Gastrocnemius medialis (tissue), 4 donors: ENCODE measurements around the gene EVA1C. TPM values are rescaled to one million over a fixed set of nuclear protein-coding genes. Genes with fewer than 3 reads are reported as not detected.

Experiments used
- ATAC-seq, 2 donors: fragments of 150-250 bp; one replicate each; pipeline ENCODE4 v1.9.1; 2016
- DNase-seq, 2 donors: peaks; one replicate each; pipeline ENCODE4 v3.0.0-alpha.2; 2019
- H3K27ac ChIP-seq, 4 donors: fragments of 200-600 bp; sonication (generic); 1 replicate in 1 of 4; 2 replicates in 3 of 4; pipeline ENCODE4 v1.5.1; 2016 to 2018; ENCODE audit warnings: mild to moderate bottlenecking in 2 of 4, moderate library complexity in 1 of 4
- H3K27me3 ChIP-seq, 3 donors: fragments of 200-600 bp; sonication (generic) in 2 of 3; 1 replicate in 1 of 3; 2 replicates in 2 of 3; pipeline versions ENCODE4 v1.5.1 to v1.6.0; 2016 to 2019; ENCODE audit warnings: mild to moderate bottlenecking in 1 of 3, moderate library complexity in 1 of 3
- H3K36me3 ChIP-seq, 2 donors: fragments of 200-600 bp; sonication (generic) in 1 of 2; one replicate each; pipeline ENCODE4 v1.5.1; 2017 to 2018
- H3K4me1 ChIP-seq, 2 donors: fragments of 200-600 bp; sonication (generic) in 1 of 2; one replicate each; pipeline ENCODE4 v1.5.1; 2016 to 2017; ENCODE audit warnings: mild to moderate bottlenecking in 2 of 2
- H3K4me3 ChIP-seq, 4 donors: fragments of 200-600 bp; sonication (generic) in 3 of 4; 1 replicate in 1 of 4; 2 replicates in 3 of 4; pipeline ENCODE4 v1.5.1; 2016 to 2019; ENCODE audit warnings: mild to moderate bottlenecking in 2 of 4
- H3K9me3 ChIP-seq, 3 donors: fragments of 200-600 bp; sonication (generic) in 2 of 3; 1 replicate in 1 of 3; 2 replicates in 2 of 3; pipeline ENCODE4 v1.5.1; 2016 to 2019
- CTCF ChIP-seq, 5 experiments: fragments of 450-650 bp in 3 of 5; fragments of 200-600 bp in 2 of 5; sonication (generic) in 2 of 5; IDR thresholded peaks in 4 of 5; conservative IDR thresholded peaks in 1 of 5; 1 replicate in 4 of 5; 2 replicates in 1 of 5; pipeline ENCODE4 v1.5.1; 2016 to 2019; ENCODE audit warnings: antibody characterized with exemption in 5 of 5, mild to moderate bottlenecking in 3 of 5, moderate library complexity in 3 of 5
- POLR2A ChIP-seq, 2 donors: fragments of 450-650 bp; IDR thresholded peaks; one replicate each; pipeline ENCODE4 v1.6.1; 2017; ENCODE audit warnings: antibody characterized with exemption in 2 of 2, mild to moderate bottlenecking in 2 of 2, moderate library complexity in 2 of 2
- in situ Hi-C, 4 donors: fragments of 200-750 bp; cut with MboI; loops; one replicate each; pipeline versions ENCODE4 v1.15.0 to v1.8.0; 2017; ENCODE audit warnings: low sequenced_read_pairs in 4 of 4
- intact Hi-C: fragments of 100-400 bp; cut with DNase I; formaldehyde crosslinking; loops from one replicate; pipeline ENCODE4 v1.15.1; 2023; ENCODE audit warnings: low total_unique reads
- total RNA-seq, 4 donors: library from RNA; depleted of rRNA; stranded (reverse); fragments of >200 nt; gene quantifications; one replicate each; pipeline versions ENCODE4 v1.1.0 to v1.2.3, GENCODE V29; 2016

EVA1C gene
- total RNA-seq, 4 donors from 2014 or later, result 9.2 to 15.8 (median 12.1) TPM

- intact Hi-C loops, result no loop called here
- TF ChIP-seq CTCF (IDR thresholded peaks at IDR 0.05 in 4 of 5, conservative IDR thresholded peaks at IDR 0.05 in 1 of 5) (no peak), POLR2A (IDR thresholded peaks at IDR 0.05) (no peak)
- peaks cover 0 to 11% of the 10 kb centered on the region in 2 donors for H3K36me3 ChIP-seq
- in situ Hi-C loops, result no loop called here
- DNase-seq (no peak), ATAC-seq (no peak)
- no peaks in the 10 kb centered on the region for H3K27me3 ChIP-seq
- H3K4me1 ChIP-seq, result peaks cover 0 to 3% of the 10 kb centered on the region in 2 donors
- H3K9me3 ChIP-seq, result no peaks in the 10 kb centered on the region
- H3K4me3 ChIP-seq, result no peak overlapping the region
- H3K27ac ChIP-seq, result no peak overlapping the region
Observed at GRCh38 chr21:32467291-32467690, 54.8 kb downstream of the EVA1C start.

GRCh38 chr21:32468681-32469111 lies 56.2 kb downstream of the EVA1C start:
- Histone ChIP-seq H3K4me1 (no peaks in the 10 kb centered on the region), H3K27me3 (no peaks in the 10 kb centered on the region), H3K9me3 (no peaks in the 10 kb centered on the region), H3K4me3 (no peak overlapping the region), H3K27ac (no peak overlapping the region), H3K36me3 (peaks cover 0 to 16% of the 10 kb centered on the region in 2 donors)
- in situ Hi-C loops, result no loop called here
- no peak for ATAC-seq
- no peak for DNase-seq
- intact Hi-C loops, result no loop called here
- TF ChIP-seq CTCF (IDR thresholded peaks at IDR 0.05 in 4 of 5, conservative IDR thresholded peaks at IDR 0.05 in 1 of 5), result no peak
- no peak for TF ChIP-seq POLR2A (IDR thresholded peaks at IDR 0.05)

GRCh38 chr21:32469628-32470027 lies 57.1 kb downstream of the EVA1C start:
- Histone ChIP-seq H3K4me1 (no peaks in the 10 kb centered on the region), H3K27ac (no peak overlapping the region), H3K27me3 (no peaks in the 10 kb centered on the region), H3K4me3 (no peak overlapping the region), H3K36me3 (peaks cover 0 to 16% of the 10 kb centered on the region in 2 donors), H3K9me3 (no peaks in the 10 kb centered on the region)
- in situ Hi-C loops, result no loop called here
- ATAC-seq, result no peak
- intact Hi-C loops, result no loop called here
- TF ChIP-seq POLR2A (IDR thresholded peaks at IDR 0.05) (no peak), CTCF (IDR thresholded peaks at IDR 0.05 in 4 of 5, conservative IDR thresholded peaks at IDR 0.05 in 1 of 5) (no peak)
- no peak for DNase-seq

GRCh38 chr21:32470206-32470605 lies 57.7 kb downstream of the EVA1C start:
- H3K27ac ChIP-seq, result no peak overlapping the region
- in situ Hi-C loops, result no loop called here
- H3K27me3 ChIP-seq, result no peaks in the 10 kb centered on the region
- peaks cover 0 to 11% of the 10 kb centered on the region in 2 donors for H3K36me3 ChIP-seq
- no peaks in the 10 kb centered on the region for H3K4me1 ChIP-seq
- ATAC-seq, result no peak
- no peak for DNase-seq
- H3K4me3 ChIP-seq, result no peak overlapping the region
- H3K9me3 ChIP-seq, result no peaks in the 10 kb centered on the region
- TF ChIP-seq CTCF (IDR thresholded peaks at IDR 0.05 in 4 of 5, conservative IDR thresholded peaks at IDR 0.05 in 1 of 5) (no peak), POLR2A (IDR thresholded peaks at IDR 0.05) (no peak)
- intact Hi-C loops, result no loop called here
